SK-N-SH (cell line): ENCODE results near the gene STK39. TPM values are rescaled to one million over a fixed set of nuclear protein-coding genes. Genes with fewer than 3 reads are reported as not detected.

Experiments used
- CTCF ChIA-PET: fragments of 300-600, 350-600 bp; formaldehyde crosslinking; extraction: SDS; loops from one replicate; lab custom pipeline; 2021; lab: Yijun Ruan, JAX
- POLR2A ChIA-PET: fragments of 350-600 bp; sonication (Branson Sonifier 250); formaldehyde crosslinking; extraction: SDS; loops from one replicate; lab custom pipeline; 2020; ENCODE audit warnings: antibody characterized with exemption, inconsistent platforms; lab: Yijun Ruan, JAX
- DNase-seq: peaks from one replicate; pipeline ENCODE4 v3.0.0; 2012
- H2AFZ ChIP-seq: fragments of 200-600 bp; sonication (generic); 2 replicates; pipeline ENCODE4 v1.8.1; 2016; ENCODE audit warnings: antibody characterized with exemption, mild to moderate bottlenecking, low read depth
- H3F3A ChIP-seq: fragments of 200-600 bp; sonication (generic); replicated peaks from 2 replicates; pipeline ENCODE3; 2016; ENCODE audit warnings: antibody characterized with exemption, mild to moderate bottlenecking; ENCODE audit not compliant: insufficient read depth
- H3K27ac ChIP-seq, 2 experiments: fragments of 200-500 bp in 1 of 2; fragments of 200-600 bp in 1 of 2; sonication (Bioruptor generic) in 1 of 2; sonication (generic), shearing (Covaris generic) in 1 of 2; 2 replicates each; pipeline versions ENCODE4 v1.5.1 to v1.6.1; 2014 to 2016; ENCODE audit warnings: low read depth in 2 of 2, inconsistent platforms in 1 of 2, low read length in 1 of 2, mild to moderate bottlenecking in 1 of 2, mixed read lengths in 1 of 2
- H3K27me3 ChIP-seq: fragments of 200-600 bp; sonication (generic), shearing (Covaris generic); 2 replicates; pipeline ENCODE4 v1.6.1; 2016; ENCODE audit warnings: mixed run types; ENCODE audit not compliant: insufficient read depth
- H3K36me3 ChIP-seq, 2 experiments: fragments of 200-500 bp in 1 of 2; fragments of 200-600 bp in 1 of 2; sonication (Bioruptor generic) in 1 of 2; sonication (generic) in 1 of 2; replicated peaks in 1 of 2; 2 replicates each; pipeline versions ENCODE3 to v1.5.1; 2014 to 2016; ENCODE audit warnings: low read length in 1 of 2, mild to moderate bottlenecking in 1 of 2; ENCODE audit not compliant: insufficient read depth in 2 of 2, control insufficient read depth in 1 of 2
- H3K4me1 ChIP-seq, 2 experiments: fragments of 200-500 bp in 1 of 2; fragments of 200-600 bp in 1 of 2; sonication (Bioruptor generic) in 1 of 2; sonication (generic), shearing (Covaris generic) in 1 of 2; 2 replicates each; pipeline versions ENCODE4 v1.5.1 to v1.6.1; 2014 to 2016; ENCODE audit warnings: low read depth in 1 of 2, low read length in 1 of 2, mixed run types in 1 of 2; ENCODE audit not compliant: insufficient read depth in 2 of 2, control insufficient read depth in 1 of 2
- H3K4me2 ChIP-seq: fragments of 200-600 bp; sonication (generic), shearing (Covaris generic); 2 replicates; pipeline ENCODE4 v1.6.1; 2017; ENCODE audit warnings: mixed run types
- H3K4me3 ChIP-seq, 2 experiments: fragments of 200-500 bp in 1 of 2; fragments of 200-600 bp in 1 of 2; sonication (Bioruptor generic) in 1 of 2; sonication (generic), shearing (Covaris generic) in 1 of 2; 2 replicates each; pipeline versions ENCODE4 v1.5.1 to v1.8.1; 2014 to 2016; ENCODE audit warnings: low read depth in 2 of 2, inconsistent platforms in 1 of 2, low read length in 1 of 2, mild to moderate bottlenecking in 1 of 2, mixed read lengths in 1 of 2, moderate library complexity in 1 of 2
- H3K79me2 ChIP-seq: fragments of 200-600 bp; sonication (generic); 2 replicates; pipeline ENCODE4 v1.8.1; 2017; ENCODE audit warnings: mild to moderate bottlenecking; ENCODE audit not compliant: insufficient read depth
- H3K9ac ChIP-seq: fragments of 200-600 bp; sonication (generic); 2 replicates; pipeline ENCODE4 v1.6.1; 2017; ENCODE audit warnings: mixed run types
- H3K9me2 ChIP-seq: fragments of 200-600 bp; sonication (generic); 2 replicates; pipeline ENCODE4 v1.6.1; 2017; ENCODE audit warnings: mixed run types
- H3K9me3 ChIP-seq: fragments of 200-600 bp; sonication (generic); 2 replicates; pipeline ENCODE4 v1.6.1; 2017; ENCODE audit warnings: mixed run types, mild to moderate bottlenecking, moderate library complexity
- H4K20me1 ChIP-seq: fragments of 200-600 bp; sonication (generic); 2 replicates; pipeline ENCODE4 v1.6.1; 2017; ENCODE audit warnings: mild to moderate bottlenecking, mixed run types; ENCODE audit not compliant: insufficient read depth
- EP300 ChIP-seq, 2 experiments: IDR thresholded peaks; 2 replicates each; pipeline versions ENCODE4 v1.4.0 to v1.6.1; 2012; ENCODE audit warnings: borderline replicate concordance in 1 of 2, low read depth in 1 of 2, low read length in 1 of 2
- FOSL2 ChIP-seq: IDR thresholded peaks from 2 replicates; pipeline ENCODE4 v1.4.0; 2012; ENCODE audit warnings: low read depth, mild to moderate bottlenecking, moderate library complexity, borderline replicate concordance
- FOXM1 ChIP-seq: IDR thresholded peaks from 2 replicates; pipeline ENCODE4 v1.4.0; 2012; ENCODE audit warnings: low read depth, mild to moderate bottlenecking
- GABPA ChIP-seq: IDR thresholded peaks from 2 replicates; pipeline ENCODE4 v1.4.0; 2012; ENCODE audit warnings: low read depth, mild to moderate bottlenecking
- MXI1 ChIP-seq: IDR thresholded peaks from 2 replicates; pipeline ENCODE4 v1.6.1; 2012; ENCODE audit warnings: mild to moderate bottlenecking, low read depth, low read length, improper control_type of control experiment
- PBX3 ChIP-seq: IDR thresholded peaks from 2 replicates; pipeline ENCODE4; 2012
- POLR2AphosphoS5 ChIP-seq: IDR thresholded peaks from 2 replicates; pipeline ENCODE4 v1.6.1; 2012; ENCODE audit warnings: low read depth, low read length
- RAD21 ChIP-seq: IDR thresholded peaks from 2 replicates; pipeline ENCODE4 v1.6.1; 2012; ENCODE audit warnings: mild to moderate bottlenecking, low read length
- RXRA ChIP-seq: IDR thresholded peaks from 2 replicates; pipeline ENCODE4 v1.4.0; 2012; ENCODE audit warnings: low read depth, mild to moderate bottlenecking, borderline replicate concordance
- TAF1 ChIP-seq: IDR thresholded peaks from 2 replicates; pipeline ENCODE4 v1.6.1; 2012; ENCODE audit warnings: low read depth, mild to moderate bottlenecking, low read length, moderate library complexity, borderline replicate concordance
- TCF12 ChIP-seq: IDR thresholded peaks from 2 replicates; pipeline ENCODE4 v1.4.0; 2012
- USF1 ChIP-seq: IDR thresholded peaks from 2 replicates; pipeline ENCODE4 v1.4.0; 2012; ENCODE audit warnings: low read depth, borderline replicate concordance
- YY1 ChIP-seq: IDR thresholded peaks from 2 replicates; pipeline ENCODE4 v1.4.0; 2012; ENCODE audit warnings: low read depth, mild to moderate bottlenecking
- WGBS: methylation state at CpG from one replicate; pipeline ENCODE4 v1.1.6; 2017; ENCODE audit warnings: low lambda C conversion rate; 5-methylcytosine and 5-hydroxymethylcytosine counted together
- polyA plus RNA-seq, 3 experiments: library from polyadenylated mRNA; depleted of rRNA; stranded (reverse); fragments of >200 nt; gene quantifications; 2 replicates each; pipeline ENCODE4 v1.2.3, GENCODE V29; 2012

Gene STK39
- polyA plus RNA-seq, 1 of the 3 experiments (the other 2 are of a cell fraction), result 9.6 TPM

DNA sequence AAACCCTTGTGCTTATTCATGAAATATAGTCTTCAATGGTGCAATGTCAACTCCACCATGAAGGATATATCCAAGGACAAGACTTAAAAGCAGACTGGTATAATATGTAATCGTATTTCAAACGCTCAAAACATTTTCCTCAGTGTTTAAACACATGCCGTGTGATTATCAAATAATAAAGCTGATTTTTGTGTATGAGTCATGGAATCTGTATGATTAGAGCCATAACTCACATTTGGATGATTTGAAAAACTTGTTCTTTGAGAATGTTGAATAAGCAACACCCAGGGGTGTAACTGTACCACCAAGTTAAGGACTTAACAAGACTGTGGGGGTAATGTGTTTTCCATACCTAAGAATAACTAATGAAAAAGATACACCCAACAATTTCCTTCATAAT lies 215.3 kb downstream of the STK39 start:
- Histone ChIP-seq H3K27ac (no peak overlapping the region), H4K20me1 (no peaks in the 10 kb centered on the region), H3K9ac (no peak overlapping the region), H3K4me2 (no peak overlapping the region), H3K9me2 (no peaks in the 10 kb centered on the region), H3K36me3 (peaks cover 0 to 15% of the 10 kb centered on the region in 2 experiments), H3K9me3 (no peaks in the 10 kb centered on the region), H3K4me1 (peaks cover 6 to 13% of the 10 kb centered on the region in 2 experiments; a peak in 3 of 4 replicates), H3K79me2 (no peaks in the 10 kb centered on the region), H3K4me3 (no peak overlapping the region), H3F3A (peaks cover 18% of the 10 kb centered on the region), H3K27me3 (no peaks in the 10 kb centered on the region), H2AFZ (no peak overlapping the region)
- ChIA-PET CTCF (interaction anchor here (0.9 to 2.5 kb wide), 2 partner anchors 87 to 88 kb away, joined by 4 to 8 read pairs; no protein-coding TSS in a partner anchor), POLR2A (no interaction called here)
- 100% methylated on average over 3 of the region's 3 CpGs for WGBS
- no peak for DNase-seq
- TF ChIP-seq MXI1, result no peak
- no peak for TF ChIP-seq RXRA
- TF ChIP-seq TCF12, result no peak
- no peak for TF ChIP-seq EP300 (IDR thresholded peaks at IDR 0.05; ENCODE audit: borderline replicate concordance in 1 of 2, low read depth in 1 of 2, low read length in 1 of 2)
- no peak for TF ChIP-seq FOXM1
- no peak for TF ChIP-seq GABPA
- no peak for TF ChIP-seq RAD21
- TF ChIP-seq POLR2AphosphoS5, result no peak
- no peak for TF ChIP-seq USF1
- no peak for TF ChIP-seq FOSL2
- no peak for TF ChIP-seq YY1
- no peak for TF ChIP-seq PBX3
- no peak for TF ChIP-seq TAF1

DNA sequence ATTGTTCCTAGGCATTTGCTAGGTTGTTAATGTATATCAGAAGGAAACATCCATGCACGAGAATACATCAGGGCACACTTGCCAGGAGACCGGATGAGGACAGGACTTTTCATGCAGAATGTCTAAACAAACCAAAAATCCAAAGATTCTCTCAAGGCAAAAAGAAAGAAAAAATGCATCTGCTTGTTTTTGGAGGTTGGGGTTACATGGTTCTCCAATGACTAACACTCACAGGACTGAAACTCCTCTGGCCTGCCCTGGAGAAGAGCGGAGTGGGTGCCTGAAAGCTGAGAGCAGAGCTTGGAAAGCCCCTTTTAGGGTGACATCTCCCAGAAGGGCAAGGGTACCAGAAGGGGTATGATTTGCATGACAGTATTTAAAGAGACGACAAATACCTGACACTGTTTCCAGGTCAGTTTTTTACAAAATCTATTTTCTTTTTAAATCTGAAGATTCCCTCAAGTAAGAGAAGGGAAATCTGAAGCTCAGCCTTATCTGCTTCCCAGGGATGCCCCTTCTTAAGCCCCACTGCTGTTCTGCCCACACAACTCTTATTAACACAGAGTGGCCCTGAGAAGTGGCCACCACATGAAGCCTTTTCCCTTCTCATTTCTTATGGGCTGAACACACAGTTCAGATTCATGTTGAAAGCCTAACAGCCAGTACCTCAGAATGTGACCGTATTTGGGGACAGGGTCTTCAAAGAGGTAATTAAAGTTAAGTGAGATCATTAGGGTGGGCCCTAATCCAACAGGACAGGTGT lies 216.4 kb downstream of the STK39 start:
- Histone ChIP-seq H3K79me2 (no peaks in the 10 kb centered on the region), H3K27me3 (no peaks in the 10 kb centered on the region), H3K4me1 (peaks cover 6 to 13% of the 10 kb centered on the region in 2 experiments; a peak in 3 of 4 replicates), H3K27ac (peak overlapping the region; percentile 54 to 56; a peak in 3 of 4 replicates), H3K36me3 (peaks cover 0 to 12% of the 10 kb centered on the region in 2 experiments), H3K9me3 (no peaks in the 10 kb centered on the region), H3F3A (peaks cover 18% of the 10 kb centered on the region), H3K9ac (no peak overlapping the region), H3K4me2 (peak overlapping the region; percentile 42; the same call in 1 of the 2 replicates), H3K9me2 (no peaks in the 10 kb centered on the region), H2AFZ (no peak overlapping the region), H4K20me1 (no peaks in the 10 kb centered on the region), H3K4me3 (no peak overlapping the region)
- DNase-seq, result no peak
- 84% methylated on average over 5 of the region's 5 CpGs for WGBS
- CTCF ChIA-PET, result no interaction called here
- TF ChIP-seq EP300 (IDR thresholded peaks at IDR 0.05; ENCODE audit: borderline replicate concordance in 1 of 2, low read depth in 1 of 2, low read length in 1 of 2), result no peak
- TF ChIP-seq TCF12, result peak; percentile 25
- POLR2A ChIA-PET, result no interaction called here
